ENCODE data around the gene R3HDM4.

The R3HDM4 gene

GRCh38 chr19:902446-903226 is 10.4 kb downstream of the R3HDM4 start:
- Histone ChIP-seq H3K4me2 (ENCODE audit: low read depth, low read length, poor library complexity, severe bottlenecking) (no peak overlapping the region), H3K9ac (ENCODE audit: low read depth, low read length, poor library complexity, severe bottlenecking) (no peak overlapping the region), H2AFZ (ENCODE audit: low read length) (no peak overlapping the region), H3K36me3 (ENCODE audit: insufficient read depth, low read length) (no peaks in the 10 kb centered on the region), H3K9me2 (replicated peaks; ENCODE audit: low read depth, low read length) (no peaks in the 10 kb centered on the region), H3K27me3 (ENCODE audit: insufficient read depth, low read length, poor library complexity, severe bottlenecking) (no peaks in the 10 kb centered on the region), H4K20me1 (ENCODE audit: insufficient read depth, low read length, poor library complexity, severe bottlenecking) (peaks cover 3% of the 10 kb centered on the region), H3K4me3 (ENCODE audit: low read length, poor library complexity, severe bottlenecking) (no peak overlapping the region), H3F3A (ENCODE audit: low read depth) (no peaks in the 10 kb centered on the region), H3K79me2 (ENCODE audit: insufficient read depth, low read length) (peaks cover 6% of the 10 kb centered on the region; the same call in 1 of the 2 replicates), H3K4me1 (ENCODE audit: insufficient read depth, low read length, poor library complexity, severe bottlenecking) (peaks cover 8% of the 10 kb centered on the region), H3K9me3 (ENCODE audit: insufficient read depth, low read depth, low read length) (no peaks in the 10 kb centered on the region)
- TF ChIP-seq CTCF (conservative IDR thresholded peaks at IDR 0.05; ENCODE audit: low read length) (no peak), EZH2phosphoT487 (IDR thresholded peaks at IDR 0.05; ENCODE audit: borderline replicate concordance) (no peak)

- H3K9ac ChIP-seq (ENCODE audit: low read depth, low read length, poor library complexity, severe bottlenecking), result no peak overlapping the region
- TF ChIP-seq EZH2phosphoT487 (IDR thresholded peaks at IDR 0.05; ENCODE audit: borderline replicate concordance) (no peak), CTCF (conservative IDR thresholded peaks at IDR 0.05; ENCODE audit: low read length) (no peak)
- H3K27me3 ChIP-seq (ENCODE audit: insufficient read depth, low read length, poor library complexity, severe bottlenecking), result no peaks in the 10 kb centered on the region
- no peaks in the 10 kb centered on the region for H3K36me3 ChIP-seq (ENCODE audit: insufficient read depth, low read length)
- H3K4me1 ChIP-seq (ENCODE audit: insufficient read depth, low read length, poor library complexity, severe bottlenecking), result peaks cover 3% of the 10 kb centered on the region
- no peaks in the 10 kb centered on the region for H3K9me2 ChIP-seq (replicated peaks; ENCODE audit: low read depth, low read length)
- H3K4me2 ChIP-seq (ENCODE audit: low read depth, low read length, poor library complexity, severe bottlenecking), result no peak overlapping the region
- no peaks in the 10 kb centered on the region for H3K9me3 ChIP-seq (ENCODE audit: insufficient read depth, low read depth, low read length)
- peaks cover under 1% of the 10 kb centered on the region; the same call in 1 of the 2 replicates for H3K79me2 ChIP-seq (ENCODE audit: insufficient read depth, low read length)
- H2AFZ ChIP-seq (ENCODE audit: low read length), result no peak overlapping the region
- H4K20me1 ChIP-seq (ENCODE audit: insufficient read depth, low read length, poor library complexity, severe bottlenecking), result peaks cover 3% of the 10 kb centered on the region
- no peaks in the 10 kb centered on the region for H3F3A ChIP-seq (ENCODE audit: low read depth)
- H3K4me3 ChIP-seq (ENCODE audit: low read length, poor library complexity, severe bottlenecking), result no peak overlapping the region
Measured at GRCh38 chr19:902093-902370, 11.0 kb downstream of the R3HDM4 start.

- Histone ChIP-seq H4K20me1 (ENCODE audit: insufficient read depth, low read length, poor library complexity, severe bottlenecking) (peaks cover 3% of the 10 kb centered on the region), H2AFZ (ENCODE audit: low read length) (no peak overlapping the region), H3K27me3 (ENCODE audit: insufficient read depth, low read length, poor library complexity, severe bottlenecking) (no peaks in the 10 kb centered on the region), H3K36me3 (ENCODE audit: insufficient read depth, low read length) (no peaks in the 10 kb centered on the region), H3K4me1 (ENCODE audit: insufficient read depth, low read length, poor library complexity, severe bottlenecking) (peaks cover under 1% of the 10 kb centered on the region), H3K9me2 (replicated peaks; ENCODE audit: low read depth, low read length) (no peaks in the 10 kb centered on the region), H3K4me3 (ENCODE audit: low read length, poor library complexity, severe bottlenecking) (no peak overlapping the region), H3K9me3 (ENCODE audit: insufficient read depth, low read depth, low read length) (no peaks in the 10 kb centered on the region), H3K79me2 (ENCODE audit: insufficient read depth, low read length) (no peaks in the 10 kb centered on the region), H3K9ac (ENCODE audit: low read depth, low read length, poor library complexity, severe bottlenecking) (no peak overlapping the region), H3K4me2 (ENCODE audit: low read depth, low read length, poor library complexity, severe bottlenecking) (no peak overlapping the region), H3F3A (ENCODE audit: low read depth) (no peaks in the 10 kb centered on the region)
- TF ChIP-seq EZH2phosphoT487 (IDR thresholded peaks at IDR 0.05; ENCODE audit: borderline replicate concordance), result no peak
- no peak for TF ChIP-seq CTCF (conservative IDR thresholded peaks at IDR 0.05; ENCODE audit: low read length)
Measured at GRCh38 chr19:901216-902092, 11.6 kb downstream of the R3HDM4 start.

All from Loucy (cell line).